Astrocyte (in vitro differentiated cells and primary cell): Measurements from ENCODE around the gene AVL9. TPM values are rescaled to one million over a fixed set of nuclear protein-coding genes. Genes with fewer than 3 reads are reported as not detected.

Experiments
- DNase-seq: peaks from one replicate; pipeline ENCODE4 v3.0.0-alpha.2; 2010; ENCODE audit warnings: low read depth
- FAIRE-seq: peaks from 2 replicates; lab custom pipeline; 2011; peaks lifted over from hg19 to GRCh38; lab: Jason Lieb, UNC
- H2AFZ ChIP-seq: 2 replicates; pipeline ENCODE4 v1.6.0; 2012; ENCODE audit warnings: low read depth, low read length, inconsistent platforms
- H3K27ac ChIP-seq: 2 replicates; pipeline ENCODE4 v1.5.1; 2011; ENCODE audit warnings: low read depth, low read length, inconsistent platforms
- H3K27me3 ChIP-seq: 2 replicates; pipeline ENCODE4 v1.6.0; 2011; ENCODE audit warnings: low read length, inconsistent platforms; ENCODE audit not compliant: insufficient read depth
- H3K36me3 ChIP-seq: 2 replicates; pipeline ENCODE4 v1.5.1; 2011; ENCODE audit warnings: low read length, inconsistent platforms; ENCODE audit not compliant: insufficient read depth
- H3K4me1 ChIP-seq: 2 replicates; pipeline ENCODE4 v1.5.1; 2011; ENCODE audit warnings: low read length, inconsistent platforms; ENCODE audit not compliant: insufficient read depth
- H3K4me2 ChIP-seq: 2 replicates; pipeline ENCODE4 v1.6.0; 2012; ENCODE audit warnings: low read length, inconsistent platforms
- H3K4me3 ChIP-seq: 2 replicates; pipeline ENCODE4 v1.5.1; 2011; ENCODE audit warnings: low read depth, mild to moderate bottlenecking, low read length, inconsistent platforms; ENCODE audit not compliant: insufficient read depth
- H3K79me2 ChIP-seq: 2 replicates; pipeline ENCODE4 v1.6.0; 2012; ENCODE audit warnings: mild to moderate bottlenecking, low read length, inconsistent platforms; ENCODE audit not compliant: insufficient read depth
- H3K9ac ChIP-seq: 2 replicates; pipeline ENCODE4 v1.6.0; 2012; ENCODE audit warnings: mild to moderate bottlenecking, low read length, inconsistent platforms
- H3K9me3 ChIP-seq: 2 replicates; pipeline ENCODE4 v1.5.1; 2012; ENCODE audit warnings: low read depth, mild to moderate bottlenecking, low read length, inconsistent platforms; ENCODE audit not compliant: insufficient read depth
- H4K20me1 ChIP-seq: 2 replicates; pipeline ENCODE4 v1.6.0; 2012; ENCODE audit warnings: low read length, inconsistent platforms; ENCODE audit not compliant: insufficient read depth
- H3K27ac Mint-ChIP-seq: one replicate; pipeline ENCODE4 v1.8.0; 2021; ENCODE audit warnings: mild to moderate bottlenecking, mixed read lengths; ENCODE audit not compliant: unreplicated experiment
- H3K27me3 Mint-ChIP-seq: one replicate; pipeline ENCODE4 v1.8.0; 2021; ENCODE audit warnings: low read depth, mixed read lengths; ENCODE audit not compliant: unreplicated experiment
- H3K36me3 Mint-ChIP-seq: one replicate; pipeline ENCODE4 v1.8.0; 2021; ENCODE audit warnings: low read depth, mixed read lengths; ENCODE audit not compliant: unreplicated experiment
- H3K4me1 Mint-ChIP-seq: one replicate; pipeline ENCODE4 v1.8.0; 2021; ENCODE audit warnings: low read depth, mixed read lengths; ENCODE audit not compliant: unreplicated experiment
- H3K4me3 Mint-ChIP-seq: one replicate; pipeline ENCODE4 v1.8.0; 2021; ENCODE audit warnings: mild to moderate bottlenecking, moderate library complexity, mixed read lengths; ENCODE audit not compliant: unreplicated experiment
- H3K9me3 Mint-ChIP-seq: one replicate; pipeline ENCODE4 v1.8.0; 2021; ENCODE audit warnings: mild to moderate bottlenecking, mixed read lengths; ENCODE audit not compliant: unreplicated experiment
- CTCF ChIP-seq: IDR thresholded peaks from 2 replicates; pipeline ENCODE4 v1.5.1; 2011; ENCODE audit warnings: low read depth, mild to moderate bottlenecking, inconsistent platforms, low read length, moderate library complexity; ENCODE audit not compliant: insufficient read depth
- EZH2 ChIP-seq: IDR thresholded peaks from 2 replicates; pipeline ENCODE4 v1.6.1; 2012; ENCODE audit warnings: mild to moderate bottlenecking, low read length, inconsistent platforms; ENCODE audit not compliant: insufficient read depth
- total RNA-seq: library from RNA; stranded (reverse); gene quantifications from 2 replicates; pipeline ENCODE4 v1.2.1, GENCODE V29; 2021

The AVL9 gene
- total RNA-seq, 1 donor from 2014 or later: 28.2 TPM

- Mint-ChIP-seq H3K27ac (no peak overlapping the region), H3K4me3 (peak overlapping the region; percentile 64)
These were observed 88.5 kb downstream of the AVL9 start for GRCh38 chr7:32583791-32584190.

GRCh38 chr7:32586291-32587221, 91.3 kb downstream of the AVL9 start:
- peaks cover 40% of the 10 kb centered on the region for H3K4me1 ChIP-seq
- DNase-seq: peak; percentile 94
- peak overlapping the region; percentile 66 for H3K9ac ChIP-seq
- H3K9me3 Mint-ChIP-seq: no peaks in the 10 kb centered on the region
- peak overlapping the region; percentile 10 for H3K4me3 ChIP-seq
- H3K27me3 ChIP-seq: no peaks in the 10 kb centered on the region
- no peaks in the 10 kb centered on the region for H3K27me3 Mint-ChIP-seq
- no peaks in the 10 kb centered on the region for H3K79me2 ChIP-seq
- peak; percentile 73 for FAIRE-seq
- no peak overlapping the region for H3K4me3 Mint-ChIP-seq
- H3K36me3 Mint-ChIP-seq: peaks cover 7% of the 10 kb centered on the region
- peaks cover 46% of the 10 kb centered on the region for H3K4me1 Mint-ChIP-seq
- H3K9me3 ChIP-seq: no peaks in the 10 kb centered on the region
- peak overlapping the region; percentile 49 for H3K27ac Mint-ChIP-seq
- H3K36me3 ChIP-seq: peaks cover 21% of the 10 kb centered on the region
- no peak for TF ChIP-seq EZH2
- no peak for TF ChIP-seq CTCF
- peak overlapping the region; percentile 73 for H3K4me2 ChIP-seq
- peak overlapping the region; percentile 89 for H3K27ac ChIP-seq
- no peak overlapping the region for H2AFZ ChIP-seq
- no peaks in the 10 kb centered on the region for H4K20me1 ChIP-seq

More at GRCh38 chr7:32583791-32584190, 88.5 kb downstream of the AVL9 start:
- H3K36me3 Mint-ChIP-seq: peaks cover 4% of the 10 kb centered on the region
- no peaks in the 10 kb centered on the region for H3K79me2 ChIP-seq
- H2AFZ ChIP-seq: no peak overlapping the region
- peaks cover 35% of the 10 kb centered on the region for H3K4me1 ChIP-seq
- H4K20me1 ChIP-seq: no peaks in the 10 kb centered on the region
- no peak for TF ChIP-seq CTCF
- TF ChIP-seq EZH2: no peak
- peak; percentile 59 for FAIRE-seq
- H3K27ac ChIP-seq: no peak overlapping the region
- no peaks in the 10 kb centered on the region for H3K9me3 Mint-ChIP-seq
- no peaks in the 10 kb centered on the region for H3K27me3 ChIP-seq
- no peaks in the 10 kb centered on the region for H3K9me3 ChIP-seq
- no peaks in the 10 kb centered on the region for H3K27me3 Mint-ChIP-seq
- H3K36me3 ChIP-seq: peaks cover 40% of the 10 kb centered on the region
- H3K4me2 ChIP-seq: no peak overlapping the region
- peak overlapping the region; percentile 17 for H3K9ac ChIP-seq
- no peak overlapping the region for H3K4me3 ChIP-seq
- peaks cover 35% of the 10 kb centered on the region for H3K4me1 Mint-ChIP-seq
- DNase-seq: peak; percentile 73
